ENCODE measurements around the gene PCDHB3. TPM values are rescaled to one million over a fixed set of nuclear protein-coding genes. Genes with fewer than 3 reads are reported as not detected.

PCDHB3 gene
- total and polyA plus RNA-seq, 2 of the 4 experiments (the other 2 are of a cell fraction): 0.12 to 0.18 TPM

- Histone ChIP-seq H2AK5ac (ENCODE audit: low read depth, low read length) (no peak overlapping the region), H3K14ac (replicated peaks; ENCODE audit: low read depth, low read length) (no peak overlapping the region), H3K56ac (ENCODE audit: extremely low read depth, insufficient read depth, low read length) (no peak overlapping the region), H3K9ac (ENCODE audit: low read depth, low read length) (no peak overlapping the region), H2AK9ac (replicated peaks; ENCODE audit: low read depth, low read length, poor library complexity) (no peak overlapping the region), H3K27me3 (ENCODE audit: control insufficient read depth, insufficient read depth, low read length) (no peaks in the 10 kb centered on the region), H2BK20ac (ENCODE audit: low read depth, low read length) (no peak overlapping the region), H3K18ac (ENCODE audit: low read depth, low read length) (no peak overlapping the region), H2BK120ac (ENCODE audit: low read depth, low read length) (no peak overlapping the region), H3K4ac (ENCODE audit: low read depth, low read length) (no peak overlapping the region), H4K91ac (ENCODE audit: insufficient read depth, low read depth, low read length) (no peak overlapping the region), H3K9me1 (ENCODE audit: insufficient read depth, low read length) (no peaks in the 10 kb centered on the region), H3K4me3 (ENCODE audit: insufficient read depth, low read depth, low read length) (no peak overlapping the region), H3K79me1 (ENCODE audit: low read depth in 1 of 2, low read length in 2 of 2) (no peaks in the 10 kb centered on the region), H2BK5ac (ENCODE audit: low read depth, low read length, poor library complexity, severe bottlenecking) (no peak overlapping the region), H3K36me3 (ENCODE audit: control insufficient read depth, insufficient read depth, low read length) (no peaks in the 10 kb centered on the region), H2AFZ (replicated peaks; ENCODE audit: low read length, poor library complexity) (peak overlapping the region; percentile 11), H3K4me2 (ENCODE audit: low read depth, low read length) (no peak overlapping the region), H4K5ac (ENCODE audit: low read depth, low read length) (no peak overlapping the region), H3K27ac (ENCODE audit: insufficient read depth, low read length) (no peak overlapping the region), H3K4me1 (ENCODE audit: control insufficient read depth, insufficient read depth, low read length) (no peaks in the 10 kb centered on the region), H3K9me3 (ENCODE audit: control insufficient read depth, insufficient read depth, low read length) (peaks cover 15% of the 10 kb centered on the region; the same call in 1 of the 2 replicates), H2BK15ac (ENCODE audit: low read depth, low read length) (no peak overlapping the region), H3K23ac (ENCODE audit: low read depth, low read length) (no peak overlapping the region), H4K8ac (ENCODE audit: low read depth in 2 of 2, low read length in 2 of 2) (no peak overlapping the region), H4K20me1 (ENCODE audit: insufficient read depth, low read length) (no peaks in the 10 kb centered on the region)
- ChIA-PET CTCF (no interaction called here), POLR2A (ENCODE audit: unreplicated experiment) (no interaction called here)
- DNase-seq: no peak
- in situ Hi-C loops (cut with MboI; ENCODE audit: low sequenced_read_pairs): no loop called here
- intact Hi-C loops (cut with micrococcal nuclease): no loop called here
- WGBS, 2 experiments (ENCODE audit: extremely low coverage in 2 of 2, insufficient read length in 1 of 2): 40% methylated on average over 6 of the region's 13 CpGs; no CpG with 5 or more reads in 1 of the 2 experiments
- dilution Hi-C loops (cut with HindIII; ENCODE audit: low sequenced_read_pairs, unreplicated experiment): no loop called here
- TF ChIP-seq MAZ (IDR thresholded peaks at IDR 0.05; ENCODE audit: borderline replicate concordance, low read depth, low read length): no peak
- TF ChIP-seq POLR2A (IDR thresholded peaks at IDR 0.05; ENCODE audit: low read depth, low read length): no peak
- no peak for TF ChIP-seq RAD21 (IDR thresholded peaks at IDR 0.05; ENCODE audit: low read length)
- TF ChIP-seq MXI1 (IDR thresholded peaks at IDR 0.05; ENCODE audit: borderline replicate concordance, low read depth, low read length): no peak
- TF ChIP-seq RFX5 (IDR thresholded peaks at IDR 0.05; ENCODE audit: low read depth, low read length): no peak
- TF ChIP-seq NFE2L2 (IDR thresholded peaks at IDR 0.05; ENCODE audit: low read depth, low read length): no peak
- no peak for TF ChIP-seq CHD1 (IDR thresholded peaks at IDR 0.05; ENCODE audit: low read depth, low read length)
- no peak for TF ChIP-seq USF2 (IDR thresholded peaks at IDR 0.05; ENCODE audit: low read depth, low read length)
- no peak for TF ChIP-seq RCOR1 (IDR thresholded peaks at IDR 0.05; ENCODE audit: insufficient replicate concordance, low read length)
- no peak for TF ChIP-seq MAFK (IDR thresholded peaks at IDR 0.05; ENCODE audit: low read depth, low read length)
- no peak for TF ChIP-seq ELK1 (IDR thresholded peaks at IDR 0.05; ENCODE audit: borderline replicate concordance, low read depth, low read length)
- TF ChIP-seq CEBPB (IDR thresholded peaks at IDR 0.05; ENCODE audit: low read depth, low read length): no peak
- no peak for TF ChIP-seq SMC3 (IDR thresholded peaks at IDR 0.05; ENCODE audit: low read depth, low read length)
- TF ChIP-seq CTCF (conservative IDR thresholded peaks at IDR 0.05; ENCODE audit: low read depth, low read length): no peak
- TF ChIP-seq BHLHE40 (IDR thresholded peaks at IDR 0.05; ENCODE audit: low read depth, low read length): no peak
- TF ChIP-seq FOS (IDR thresholded peaks at IDR 0.05; ENCODE audit: low read depth, low read length): no peak
- no TSS peak for BruUV-seq (replicated peaks)
- ATAC-seq (ENCODE audit: low read depth): no peak
Measured at GRCh38 chr5:141150993-141151325, 50.7 kb downstream of the PCDHB3 start.
